ENCODE results near the gene MAP7.

- TF ChIP-seq, protein P1, sequence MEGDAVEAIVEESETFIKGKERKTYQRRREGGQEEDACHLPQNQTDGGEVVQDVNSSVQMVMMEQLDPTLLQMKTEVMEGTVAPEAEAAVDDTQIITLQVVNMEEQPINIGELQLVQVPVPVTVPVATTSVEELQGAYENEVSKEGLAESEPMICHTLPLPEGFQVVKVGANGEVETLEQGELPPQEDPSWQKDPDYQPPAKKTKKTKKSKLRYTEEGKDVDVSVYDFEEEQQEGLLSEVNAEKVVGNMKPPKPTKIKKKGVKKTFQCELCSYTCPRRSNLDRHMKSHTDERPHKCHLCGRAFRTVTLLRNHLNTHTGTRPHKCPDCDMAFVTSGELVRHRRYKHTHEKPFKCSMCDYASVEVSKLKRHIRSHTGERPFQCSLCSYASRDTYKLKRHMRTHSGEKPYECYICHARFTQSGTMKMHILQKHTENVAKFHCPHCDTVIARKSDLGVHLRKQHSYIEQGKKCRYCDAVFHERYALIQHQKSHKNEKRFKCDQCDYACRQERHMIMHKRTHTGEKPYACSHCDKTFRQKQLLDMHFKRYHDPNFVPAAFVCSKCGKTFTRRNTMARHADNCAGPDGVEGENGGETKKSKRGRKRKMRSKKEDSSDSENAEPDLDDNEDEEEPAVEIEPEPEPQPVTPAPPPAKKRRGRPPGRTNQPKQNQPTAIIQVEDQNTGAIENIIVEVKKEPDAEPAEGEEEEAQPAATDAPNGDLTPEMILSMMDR (IDR thresholded peaks at IDR 0.05): no peak
- TF ChIP-seq EP300 (IDR thresholded peaks at IDR 0.05; ENCODE audit: low read depth) (no peak), POLR2A (IDR thresholded peaks at IDR 0.05) (no peak), POLR2AphosphoS5 (IDR thresholded peaks at IDR 0.05) (no peak)
Measured at GRCh38 chr6:136511397-136511796, 38.8 kb downstream of the MAP7 start.

All from transverse colon (tissue), 4 donors.